HG03521 (cell line): ENCODE data around the gene CALB2.
"Not testable (repeated sequence)": the region's sequence is repeated elsewhere in the genome, so short reads cannot be mapped to it uniquely, and the experiment has no call there.

Experiments used
- ATAC-seq: cut with Tn5 transposase; IDR thresholded peaks from one replicate; pipeline ENCODE4 v1.9.1; 2021; ENCODE audit warnings: mild to moderate bottlenecking, moderate library complexity; ENCODE audit not compliant: unreplicated experiment

The CALB2 gene, protein sequence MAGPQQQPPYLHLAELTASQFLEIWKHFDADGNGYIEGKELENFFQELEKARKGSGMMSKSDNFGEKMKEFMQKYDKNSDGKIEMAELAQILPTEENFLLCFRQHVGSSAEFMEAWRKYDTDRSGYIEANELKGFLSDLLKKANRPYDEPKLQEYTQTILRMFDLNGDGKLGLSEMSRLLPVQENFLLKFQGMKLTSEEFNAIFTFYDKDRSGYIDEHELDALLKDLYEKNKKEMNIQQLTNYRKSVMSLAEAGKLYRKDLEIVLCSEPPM

GRCh38 chr16:71358464-71358998 lies at the start of gene CALB2:
TSS of gene CALB2 (plus strand) at chr16:71358723. CDS start at chr16:71358793, 70 bp downstream.
- peak; percentile 90 for ATAC-seq

DNA sequence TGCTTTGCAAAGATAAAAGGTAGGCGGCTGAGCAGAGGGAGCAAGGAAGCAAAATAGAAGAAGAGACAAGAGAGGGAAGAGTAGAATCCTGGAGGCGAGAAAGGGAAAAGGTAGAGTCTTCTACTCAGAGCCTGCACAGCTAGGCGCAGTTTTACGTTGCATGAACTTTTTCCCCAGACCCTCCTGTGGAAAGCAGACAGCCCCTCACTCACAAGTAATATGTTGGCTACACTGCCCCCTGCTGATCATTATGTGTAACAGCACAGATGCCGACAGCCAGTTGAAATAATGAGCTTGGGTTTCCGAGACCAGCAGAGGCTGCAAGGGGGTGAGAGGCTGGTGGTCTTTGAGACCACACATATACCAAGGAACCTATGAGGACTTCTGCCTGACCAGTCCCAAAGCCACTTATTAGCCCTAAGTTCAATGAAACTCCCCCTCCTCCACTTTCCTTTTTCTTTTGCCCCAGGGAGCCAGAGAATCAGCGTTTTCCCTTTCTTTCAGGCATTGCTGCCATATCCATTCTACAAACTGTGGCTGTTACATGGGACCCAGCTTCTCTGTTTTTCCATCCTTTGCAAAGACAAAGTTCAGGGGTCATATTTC lies 46.9 kb upstream of the CALB2 start:
- no peak for ATAC-seq

DNA sequence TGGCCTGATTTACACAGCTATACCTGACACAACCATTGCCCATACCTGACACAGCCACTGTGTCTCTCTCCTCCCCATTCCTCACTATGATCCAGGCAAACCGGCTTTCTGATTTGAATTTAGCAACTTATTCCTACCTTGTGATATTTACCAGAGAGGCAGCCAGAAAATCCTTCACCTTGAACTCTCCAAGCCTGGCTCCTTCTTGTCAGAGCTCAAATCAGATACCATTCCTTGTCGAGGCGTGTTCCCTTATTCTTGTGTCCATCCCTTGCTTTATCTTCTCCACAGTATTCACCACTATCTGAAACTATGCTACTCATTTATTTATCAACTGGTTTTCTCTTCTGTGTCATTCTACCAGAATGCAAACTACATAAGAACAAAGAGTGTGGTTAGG lies 44.9 kb upstream of the CALB2 start:
- ATAC-seq = not testable (repeated sequence)

- ATAC-seq = no peak
Measured at GRCh38 chr16:71315269-71315668, 43.3 kb upstream of the CALB2 start.

DNA sequence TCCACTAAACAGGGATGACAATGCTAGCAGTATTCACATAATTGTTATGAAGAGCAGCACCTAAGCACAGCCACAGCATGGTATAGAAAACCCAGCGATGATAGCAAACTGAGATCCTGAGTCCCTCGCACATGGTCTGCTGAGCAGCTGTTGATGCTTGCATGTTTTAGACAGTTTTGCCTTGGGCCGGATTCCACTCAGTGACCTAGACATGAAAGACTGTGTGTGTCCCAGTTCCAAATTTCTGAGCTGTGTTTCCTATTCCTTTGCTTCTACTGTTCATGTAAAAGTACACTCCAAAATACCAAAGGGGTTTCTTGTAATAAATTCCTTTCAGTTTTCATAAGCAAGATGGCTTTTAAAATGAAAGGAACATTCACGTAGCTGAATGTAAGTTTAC lies 38.5 kb upstream of the CALB2 start:
- ATAC-seq = no peak

GRCh38 chr16:71327720-71328119 lies 30.8 kb upstream of the CALB2 start:
- no peak for ATAC-seq

- no peak for ATAC-seq
Measured at GRCh38 chr16:71328151-71328550, 30.4 kb upstream of the CALB2 start.

DNA sequence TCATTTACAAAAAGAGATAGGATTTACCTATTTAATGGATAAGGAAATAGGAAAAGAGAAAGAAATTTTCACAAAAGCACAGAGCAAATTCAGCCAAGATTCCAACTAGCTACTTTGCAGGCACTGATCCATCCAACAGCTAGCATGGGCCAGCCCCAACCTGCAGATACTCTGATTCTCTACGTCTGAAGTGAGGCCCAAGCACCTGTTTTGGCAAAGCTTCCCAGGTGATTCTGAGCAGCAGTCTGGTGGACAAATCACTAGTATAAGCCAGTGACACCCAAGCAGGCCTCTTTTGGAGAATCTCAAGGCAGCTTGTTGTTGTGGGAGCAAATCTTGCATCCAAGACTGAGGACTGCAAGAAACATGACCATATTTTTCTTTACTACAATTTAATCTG lies 20.9 kb upstream of the CALB2 start:
- no peak for ATAC-seq

- no peak for ATAC-seq
Measured at GRCh38 chr16:71338193-71338592, 20.3 kb upstream of the CALB2 start.

GRCh38 chr16:71338632-71339031 lies 19.9 kb upstream of the CALB2 start:
- no peak for ATAC-seq

DNA sequence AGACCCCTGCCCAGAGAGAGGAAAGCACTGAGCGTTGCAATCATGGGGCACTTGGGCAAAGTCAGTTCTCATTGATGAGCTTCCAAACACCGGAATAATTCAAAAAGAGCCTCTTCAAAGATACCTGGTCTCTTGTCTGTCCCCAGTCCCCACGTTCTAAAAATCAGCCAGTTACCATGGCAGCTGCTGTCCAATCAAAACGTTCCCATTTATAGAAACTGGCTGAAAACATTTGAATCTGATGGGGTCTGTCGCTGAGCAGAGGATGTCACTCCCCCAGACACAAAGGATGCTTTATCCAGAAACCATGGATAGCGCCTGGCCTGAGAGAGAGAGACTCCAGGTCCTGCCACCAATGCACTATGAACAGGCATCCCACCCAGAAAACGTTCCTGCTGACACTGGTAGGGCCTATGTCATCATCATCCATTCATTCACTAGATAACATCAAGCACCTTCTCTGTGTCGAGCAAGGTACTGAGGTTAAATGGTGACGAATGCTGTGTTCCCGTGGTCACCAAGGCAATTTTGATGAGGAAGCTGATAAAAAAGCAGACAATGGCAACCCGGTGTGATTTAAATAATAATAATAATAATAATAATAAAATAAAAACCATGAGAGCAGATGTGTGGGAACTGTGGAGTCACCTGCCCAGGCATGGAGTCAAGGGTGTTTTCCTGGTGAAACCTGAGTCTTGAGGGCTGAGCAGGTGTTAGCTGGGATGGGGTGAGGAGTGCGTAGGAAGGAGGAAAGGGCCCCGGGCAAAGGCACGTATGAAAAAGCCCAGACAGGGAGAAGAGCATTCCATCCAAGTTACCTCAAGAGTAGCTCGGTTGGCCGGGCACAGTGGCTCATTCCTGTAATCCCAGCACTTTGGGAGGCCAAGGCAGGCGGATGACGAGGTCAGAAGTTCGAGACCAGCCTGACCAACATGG lies 19.0 kb upstream of the CALB2 start:
- no peak for ATAC-seq

- no peak for ATAC-seq
Measured at GRCh38 chr16:71340406-71340805, 18.1 kb upstream of the CALB2 start.

DNA sequence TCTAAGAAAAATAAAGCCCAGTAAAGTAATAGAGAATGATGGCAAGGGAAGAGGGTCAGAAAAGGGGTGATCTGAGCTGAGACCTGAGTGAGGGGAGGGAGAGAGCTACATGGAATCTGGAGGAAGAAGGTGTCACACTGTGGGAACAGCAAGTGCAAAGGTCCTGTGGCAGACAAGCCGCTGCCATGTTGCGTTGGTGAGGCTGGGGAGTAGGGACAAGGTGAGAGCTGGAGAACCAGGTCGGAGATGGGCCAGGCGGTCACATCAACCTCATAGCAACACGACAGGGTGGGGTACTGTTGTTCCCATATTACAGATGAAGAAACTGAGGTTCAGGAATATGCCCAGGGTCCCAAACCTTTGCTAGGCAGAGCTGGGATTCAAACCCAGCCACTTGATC lies 16.6 kb upstream of the CALB2 start:
- no peak for ATAC-seq

DNA sequence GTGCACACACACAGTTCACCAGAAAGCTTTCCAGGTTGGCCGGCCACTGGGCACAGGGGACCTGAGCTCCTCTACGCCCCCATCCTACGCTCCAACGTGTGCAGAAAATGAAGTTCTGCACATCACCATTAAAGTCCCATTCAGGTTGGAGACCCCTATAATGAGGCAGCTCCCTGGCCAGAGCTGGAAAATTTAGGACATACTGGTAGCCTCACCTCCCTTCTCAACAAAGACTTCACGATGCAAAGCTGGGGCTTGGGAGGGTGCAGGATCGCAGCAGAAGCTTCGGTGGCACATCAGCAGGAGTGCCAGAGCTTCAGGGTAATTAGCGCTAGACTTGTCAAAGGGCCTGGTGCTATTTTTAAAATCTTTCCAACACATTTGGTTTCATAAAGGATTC lies 15.4 kb upstream of the CALB2 start:
- no peak for ATAC-seq

- ATAC-seq = no peak
Measured at GRCh38 chr16:71344315-71344905, 14.1 kb upstream of the CALB2 start.

DNA sequence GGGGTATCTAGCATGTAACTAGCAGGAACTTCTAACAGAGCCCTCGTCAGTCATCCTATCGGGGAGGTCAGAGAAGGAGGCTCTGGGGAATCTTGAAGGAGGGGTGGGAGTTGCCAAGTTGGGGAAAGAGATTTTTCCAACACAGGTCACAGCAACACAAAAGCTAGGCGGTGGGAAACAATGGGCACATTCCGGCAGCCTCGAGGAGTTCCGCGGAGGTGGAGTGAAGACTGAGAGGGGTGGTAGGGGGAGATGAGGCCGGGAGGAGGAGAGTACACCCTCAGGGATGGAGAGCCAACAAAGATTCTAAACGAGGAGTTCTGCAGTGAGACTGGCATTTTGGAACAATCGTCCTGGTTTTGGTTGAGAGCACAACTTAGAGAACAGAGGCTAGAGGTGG lies 13.5 kb upstream of the CALB2 start:
- no peak for ATAC-seq

- no peak for ATAC-seq
Measured at GRCh38 chr16:71347146-71347545, 11.4 kb upstream of the CALB2 start.

DNA sequence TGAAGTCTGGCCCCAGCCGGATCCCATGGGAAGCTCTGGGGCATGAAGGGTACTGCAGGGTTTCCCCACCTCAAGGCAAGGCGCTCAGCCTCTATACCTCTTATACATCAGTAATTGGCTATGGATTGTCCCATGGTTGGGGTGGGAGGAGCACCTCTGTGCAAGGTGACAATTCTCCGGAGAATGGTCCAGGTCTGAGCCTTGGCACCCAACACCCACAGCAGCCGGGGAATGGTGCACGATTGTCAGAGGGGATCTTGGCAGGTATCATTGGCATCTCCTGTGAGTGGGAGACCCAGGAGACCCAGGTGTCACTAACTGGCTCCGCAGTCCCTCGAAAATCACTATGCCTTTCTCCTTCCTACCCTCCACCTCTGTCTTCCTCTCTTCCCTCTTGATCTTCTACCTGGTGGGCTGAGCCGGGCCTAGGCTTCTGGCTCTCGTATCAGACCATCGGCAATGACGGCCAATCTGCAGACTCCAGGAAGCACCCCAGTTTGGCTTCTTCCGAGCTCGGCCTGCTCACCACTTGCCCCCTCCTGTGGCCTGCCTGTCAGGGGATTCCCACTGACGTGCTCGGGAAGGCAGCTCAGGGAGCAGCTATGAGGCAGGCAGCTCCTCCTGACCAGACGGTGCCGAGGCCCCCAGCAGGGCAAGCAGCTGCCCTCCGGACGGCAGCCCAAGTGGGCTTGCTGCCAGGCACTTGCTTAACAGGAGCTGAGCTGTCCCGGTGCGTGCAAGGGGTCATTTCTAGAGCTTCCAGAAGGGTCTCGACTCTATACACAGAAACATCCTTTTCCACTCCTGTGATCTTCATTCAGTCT lies 10.0 kb upstream of the CALB2 start:
- no peak for ATAC-seq

GRCh38 chr16:71350821-71351557 lies 7.5 kb upstream of the CALB2 start:
- no peak for ATAC-seq

DNA sequence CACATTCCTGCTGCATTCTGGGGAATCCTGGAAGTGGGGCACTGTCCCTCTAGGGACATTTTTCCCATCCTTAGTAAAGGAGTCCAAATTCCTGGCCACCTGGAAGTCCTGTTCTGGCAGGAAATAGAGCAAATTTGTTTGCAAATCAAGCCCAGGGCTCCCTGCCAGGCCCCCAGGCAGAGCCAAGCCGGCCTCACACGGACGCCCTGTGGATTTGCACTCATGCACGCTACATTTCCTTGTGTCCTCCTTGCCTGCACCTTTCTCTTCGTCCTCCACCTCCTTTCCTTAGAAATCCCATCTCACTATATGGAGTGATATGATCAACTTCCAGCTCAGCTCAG lies 7.0 kb upstream of the CALB2 start:
- no peak for ATAC-seq
